Uterus (tissue), 2 donors: ENCODE data around the gene EPHA7.

Experiments used
- POLR2A ChIP-seq, 2 donors: fragments of 450-650 bp; IDR thresholded peaks; one replicate each; pipeline ENCODE4 v1.6.1; 2016; ENCODE audit warnings: antibody characterized with exemption in 2 of 2, mild to moderate bottlenecking in 1 of 2, moderate library complexity in 1 of 2
- TF ChIP-seq, protein P1 (sequence below), 4 experiments: fragments of 200-600 bp in 2 of 4; fragments of 450-650 bp in 2 of 4; sonication (generic) in 2 of 4; IDR thresholded peaks; one replicate each; pipeline ENCODE4 v1.5.1; 2016 to 2019; ENCODE audit warnings: antibody characterized with exemption in 4 of 4, mild to moderate bottlenecking in 2 of 4, moderate library complexity in 1 of 4

GRCh38 chr6:93447874-93448273 is 28.5 kb upstream of the EPHA7 start:
- TF ChIP-seq, protein P1, sequence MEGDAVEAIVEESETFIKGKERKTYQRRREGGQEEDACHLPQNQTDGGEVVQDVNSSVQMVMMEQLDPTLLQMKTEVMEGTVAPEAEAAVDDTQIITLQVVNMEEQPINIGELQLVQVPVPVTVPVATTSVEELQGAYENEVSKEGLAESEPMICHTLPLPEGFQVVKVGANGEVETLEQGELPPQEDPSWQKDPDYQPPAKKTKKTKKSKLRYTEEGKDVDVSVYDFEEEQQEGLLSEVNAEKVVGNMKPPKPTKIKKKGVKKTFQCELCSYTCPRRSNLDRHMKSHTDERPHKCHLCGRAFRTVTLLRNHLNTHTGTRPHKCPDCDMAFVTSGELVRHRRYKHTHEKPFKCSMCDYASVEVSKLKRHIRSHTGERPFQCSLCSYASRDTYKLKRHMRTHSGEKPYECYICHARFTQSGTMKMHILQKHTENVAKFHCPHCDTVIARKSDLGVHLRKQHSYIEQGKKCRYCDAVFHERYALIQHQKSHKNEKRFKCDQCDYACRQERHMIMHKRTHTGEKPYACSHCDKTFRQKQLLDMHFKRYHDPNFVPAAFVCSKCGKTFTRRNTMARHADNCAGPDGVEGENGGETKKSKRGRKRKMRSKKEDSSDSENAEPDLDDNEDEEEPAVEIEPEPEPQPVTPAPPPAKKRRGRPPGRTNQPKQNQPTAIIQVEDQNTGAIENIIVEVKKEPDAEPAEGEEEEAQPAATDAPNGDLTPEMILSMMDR (IDR thresholded peaks at IDR 0.05): no peak
- TF ChIP-seq POLR2A (IDR thresholded peaks at IDR 0.05): no peak
